HEK293T (cell line): Measurements from ENCODE around the gene TEPSIN.

ENCODE experiments used
- CTCF ChIA-PET: fragments of 350-600 bp; formaldehyde crosslinking; extraction: SDS; loops from one replicate; lab custom pipeline; 2021; ENCODE audit warnings: antibody characterized with exemption, inconsistent platforms; lab: Yijun Ruan, JAX
- POLR2A ChIA-PET: fragments of 350-600 bp; formaldehyde crosslinking; extraction: SDS; loops from one replicate; lab custom pipeline; 2020; ENCODE audit warnings: antibody characterized with exemption, inconsistent platforms; lab: Yijun Ruan, JAX
- DNase-seq: peaks from one replicate; pipeline ENCODE4 v3.0.0; 2012; ENCODE audit warnings: mixed read lengths; ENCODE audit errors: extremely low spot score
- ARNT ChIP-seq: fragments of 450-650 bp; IDR thresholded peaks from 2 replicates; pipeline ENCODE4 v1.6.1; 2017; ENCODE audit warnings: mild to moderate bottlenecking
- BHLHE40 ChIP-seq: fragments of 450-650 bp; IDR thresholded peaks from 2 replicates; pipeline ENCODE4 v1.6.1; 2016; ENCODE audit warnings: mild to moderate bottlenecking, moderate library complexity, borderline replicate concordance
- CTBP1 ChIP-seq: fragments of 450-650 bp; IDR thresholded peaks from 2 replicates; pipeline ENCODE4 v1.6.1; 2016; ENCODE audit warnings: borderline replicate concordance
- ELF4 ChIP-seq: fragments of 450-650 bp; IDR thresholded peaks from 2 replicates; pipeline ENCODE4 v1.6.1; 2017; ENCODE audit warnings: antibody characterized with exemption
- FOXA1 ChIP-seq: fragments of 450-650 bp; IDR thresholded peaks from 2 replicates; pipeline ENCODE4 v1.6.1; 2016; ENCODE audit warnings: mild to moderate bottlenecking
- FOXK2 ChIP-seq: fragments of 450-650 bp; IDR thresholded peaks from 2 replicates; pipeline ENCODE4 v1.6.1; 2016; ENCODE audit warnings: mild to moderate bottlenecking
- FOXM1 ChIP-seq: fragments of 450-650 bp; IDR thresholded peaks from 2 replicates; pipeline ENCODE4 v1.6.1; 2017; ENCODE audit warnings: mild to moderate bottlenecking, borderline replicate concordance
- HDGF ChIP-seq: fragments of 450-650 bp; IDR thresholded peaks from 2 replicates; pipeline ENCODE4 v1.6.1; 2017; ENCODE audit warnings: antibody characterized with exemption, borderline replicate concordance
- L3MBTL2 ChIP-seq: fragments of 450-650 bp; conservative IDR thresholded peaks from 2 replicates; pipeline ENCODE4 v1.6.1; 2016; ENCODE audit warnings: mild to moderate bottlenecking
- LEF1 ChIP-seq: fragments of 450-650 bp; IDR thresholded peaks from 2 replicates; pipeline ENCODE4 v1.6.1; 2017; ENCODE audit warnings: mild to moderate bottlenecking, borderline replicate concordance
- NFRKB ChIP-seq: fragments of 450-650 bp; IDR thresholded peaks from 2 replicates; pipeline ENCODE4 v1.6.1; 2016; ENCODE audit warnings: mild to moderate bottlenecking, moderate library complexity
- PKNOX1 ChIP-seq: fragments of 450-650 bp; IDR thresholded peaks from 2 replicates; pipeline ENCODE4 v1.6.1; 2016
- SP1 ChIP-seq: fragments of 450-650 bp; IDR thresholded peaks from 2 replicates; pipeline ENCODE4 v1.6.1; 2017
- SUZ12 ChIP-seq: fragments of 450-650 bp; IDR thresholded peaks from 2 replicates; pipeline ENCODE4 v1.6.1; 2016; ENCODE audit warnings: mild to moderate bottlenecking
- TARDBP ChIP-seq: fragments of 450-650 bp; IDR thresholded peaks from 2 replicates; pipeline ENCODE4 v1.6.1; 2016
- ZNF384 ChIP-seq: fragments of 450-650 bp; IDR thresholded peaks from 2 replicates; pipeline ENCODE4 v1.6.1; 2016

Gene TEPSIN

GRCh38 chr17:81190591-81190990 is 48.3 kb downstream of the TEPSIN start:
- ChIA-PET CTCF (interaction anchor here (0.9 kb wide), 2 partner anchors 10 to 50 kb away, joined by 3 read pairs; no protein-coding TSS in a partner anchor), POLR2A (interaction anchor here (1.3 kb wide), 1 partner anchor 48 kb away, joined by 4 read pairs; the partner anchor contains the start of genes NDUFAF8 and TEPSIN)
- DNase-seq = no peak
- TF ChIP-seq HDGF = no peak
- TF ChIP-seq ZNF384 = no peak
- no peak for TF ChIP-seq FOXA1
- no peak for TF ChIP-seq SP1
- no peak for TF ChIP-seq ARNT
- no peak for TF ChIP-seq L3MBTL2
- no peak for TF ChIP-seq CTBP1
- TF ChIP-seq TARDBP = no peak
- TF ChIP-seq FOXM1 = no peak
- no peak for TF ChIP-seq PKNOX1
- TF ChIP-seq NFRKB = no peak

GRCh38 chr17:81189670-81190530 is 49.0 kb downstream of the TEPSIN start:
- ChIA-PET POLR2A (interaction anchor here (0.6 to 1.3 kb wide), 2 partner anchors 11 to 49 kb away, joined by 3 to 4 read pairs; partner anchors contain the start of genes NDUFAF8 and TEPSIN), CTCF (interaction anchor here (0.9 kb wide), 1 partner anchor 49 kb away, joined by 3 read pairs; no protein-coding TSS in a partner anchor)
- DNase-seq = no peak
- TF ChIP-seq ZNF384 (no peak), LEF1 (no peak), FOXM1 (no peak), SP1 (no peak)

DNA sequence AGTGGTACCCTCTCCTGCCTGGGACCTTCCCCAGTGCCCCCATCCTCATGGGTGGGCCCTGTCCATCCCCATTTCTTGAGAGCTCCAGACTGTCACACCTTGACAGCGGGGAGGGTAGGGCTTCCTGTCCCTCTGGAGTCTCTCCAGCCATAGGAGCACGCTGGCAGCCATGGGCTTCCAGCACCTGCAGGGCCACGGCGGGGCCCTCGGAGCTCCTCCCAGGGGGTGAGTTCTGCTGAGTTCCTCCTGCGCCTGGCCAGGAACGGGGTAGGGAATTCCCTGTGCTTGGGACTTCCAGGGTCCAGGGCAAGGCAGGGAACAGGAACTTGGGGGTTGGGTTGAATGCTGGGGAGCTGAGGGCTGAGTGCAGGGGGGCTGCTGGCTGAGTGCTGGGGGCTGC is 49.8 kb downstream of the TEPSIN start:
- no peak for DNase-seq
- ChIA-PET CTCF (interaction anchor here (0.6 kb wide), 1 partner anchor 23 kb away, joined by 3 read pairs; no protein-coding TSS in a partner anchor), POLR2A (interaction anchor here (0.6 kb wide), 1 partner anchor 10 kb away, joined by 3 read pairs; no protein-coding TSS in a partner anchor)
- no peak for TF ChIP-seq SUZ12
- TF ChIP-seq TARDBP = no peak
- TF ChIP-seq ZNF384 = no peak
- no peak for TF ChIP-seq ELF4
- TF ChIP-seq PKNOX1 = no peak
- TF ChIP-seq HDGF = no peak
- TF ChIP-seq CTBP1 = no peak
- TF ChIP-seq FOXK2 = no peak
- no peak for TF ChIP-seq ARNT
- no peak for TF ChIP-seq BHLHE40
- TF ChIP-seq L3MBTL2 = no peak
- TF ChIP-seq SP1 = no peak
- no peak for TF ChIP-seq FOXA1
- TF ChIP-seq FOXM1 = no peak
- TF ChIP-seq LEF1 = no peak
- no peak for TF ChIP-seq NFRKB

DNA sequence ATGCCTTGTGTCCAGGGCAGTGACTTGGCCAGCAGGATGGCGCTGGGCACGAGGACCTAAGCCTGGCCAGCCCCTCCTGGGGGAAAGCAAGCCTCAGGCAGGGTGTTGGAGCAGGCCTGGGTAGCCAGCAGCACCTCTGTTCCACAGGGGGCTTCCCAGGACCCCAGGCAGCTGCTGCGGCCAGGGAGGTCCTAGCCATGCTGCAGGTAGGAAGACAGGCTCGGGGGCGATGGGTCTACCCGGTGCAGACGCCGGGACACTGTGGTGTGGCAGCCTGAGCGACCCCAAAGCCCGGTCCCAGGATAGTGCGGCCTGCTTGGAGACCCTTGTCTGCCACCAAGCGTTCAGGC is 50.4 kb downstream of the TEPSIN start:
- ChIA-PET POLR2A (no interaction called here), CTCF (interaction anchor here (0.6 kb wide), 1 partner anchor 23 kb away, joined by 3 read pairs; no protein-coding TSS in a partner anchor)
- TF ChIP-seq BHLHE40 (no peak), ARNT (no peak)
- DNase-seq = no peak

DNA sequence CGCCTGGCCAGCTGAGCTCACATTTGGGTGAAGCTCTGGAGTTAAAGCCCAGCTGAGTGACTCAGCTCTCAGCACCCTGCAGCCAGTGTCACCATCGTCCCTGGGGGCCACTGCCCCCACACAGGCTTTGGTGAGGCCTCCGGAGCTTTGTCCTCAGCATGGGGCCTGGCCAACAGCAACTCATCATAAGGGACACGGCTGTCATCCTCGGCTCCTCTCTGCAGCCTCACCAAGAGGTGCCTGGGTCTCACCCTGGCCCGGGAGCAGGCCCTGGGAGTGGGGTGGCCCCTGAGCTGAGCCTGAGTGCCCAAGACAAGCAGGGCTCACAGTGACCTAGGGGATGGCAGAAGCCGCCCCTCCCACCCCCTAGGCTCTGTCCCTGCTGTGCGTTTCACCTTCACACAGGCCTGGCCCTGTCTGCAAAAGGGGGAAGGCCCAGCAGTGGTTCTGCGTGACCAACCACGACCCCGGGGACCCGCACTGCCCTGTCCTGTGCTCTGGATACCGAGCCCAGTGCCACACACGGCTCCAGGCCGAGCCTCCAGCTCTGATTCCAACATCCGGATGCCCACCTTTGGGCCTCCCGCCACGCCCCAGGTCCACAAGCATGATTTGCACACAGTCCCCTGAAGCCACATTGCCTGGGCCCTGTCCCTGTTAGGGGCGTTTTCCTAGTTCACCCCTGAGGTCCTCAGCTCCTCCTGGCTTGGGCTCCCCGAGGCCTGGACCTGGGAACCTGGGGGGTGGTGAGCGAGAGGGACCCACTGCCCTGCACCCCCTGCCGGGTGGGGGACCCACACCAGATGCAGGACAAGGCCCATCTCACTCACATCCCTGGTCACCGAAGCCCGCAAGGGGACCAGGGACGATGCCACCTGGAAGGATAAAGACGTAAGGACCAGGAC is 51.0 kb downstream of the TEPSIN start:
- TF ChIP-seq L3MBTL2 = no peak
- TF ChIP-seq FOXM1 = no peak
- no peak for TF ChIP-seq TARDBP
- TF ChIP-seq PKNOX1 = no peak
- TF ChIP-seq ZNF384 = no peak
- no peak for TF ChIP-seq ELF4
- TF ChIP-seq ARNT = no peak
- no peak for TF ChIP-seq SUZ12
- TF ChIP-seq SP1 = no peak
- no peak for TF ChIP-seq HDGF
- POLR2A ChIA-PET = no interaction called here
- no peak for DNase-seq
- CTCF ChIA-PET = no interaction called here

- CTCF ChIA-PET = no interaction called here
- POLR2A ChIA-PET = no interaction called here
- TF ChIP-seq BHLHE40 (no peak), PKNOX1 (no peak), ZNF384 (no peak), SP1 (no peak), HDGF (no peak), NFRKB (no peak), L3MBTL2 (no peak), TARDBP (no peak), LEF1 (no peak), ELF4 (no peak), ARNT (no peak), FOXA1 (no peak), CTBP1 (no peak)
- DNase-seq = no peak
These were observed 51.7 kb downstream of the TEPSIN start for GRCh38 chr17:81187120-81187519.
